Mesenteric fat pad (tissue), 1 donor: ENCODE measurements around the gene STAG1. TPM values are rescaled to one million over a fixed set of nuclear protein-coding genes. Genes with fewer than 3 reads are reported as not detected.
"Not testable (repeated sequence)": the region's sequence is repeated elsewhere in the genome, so short reads cannot be mapped to it uniquely, and the experiment has no call there.

Experiments
- DNase-seq: peaks from one replicate; pipeline ENCODE4 v3.0.0-alpha.2; 2020; ENCODE audit warnings: low spot score
- total RNA-seq: library from RNA; stranded (reverse); fragmentation: NEBNext Ultra II Directional; extraction: Animal tissue kit (Norgen Biotek cat#: 25700); gene quantifications from one replicate; pipeline ENCODE4 v1.2.1, GENCODE V29; 2021
- donor health status: DM: yes; HTN: yes; CAD: no.

Gene STAG1
- total RNA-seq, 1 donor from 2014 or later = 41.8 TPM

- DNase-seq = no peak
Measured at GRCh38 chr3:136708333-136708985, 43.7 kb downstream of the STAG1 start.

- DNase-seq = no peak
Measured at GRCh38 chr3:136703429-136703828, 48.7 kb downstream of the STAG1 start.

DNA sequence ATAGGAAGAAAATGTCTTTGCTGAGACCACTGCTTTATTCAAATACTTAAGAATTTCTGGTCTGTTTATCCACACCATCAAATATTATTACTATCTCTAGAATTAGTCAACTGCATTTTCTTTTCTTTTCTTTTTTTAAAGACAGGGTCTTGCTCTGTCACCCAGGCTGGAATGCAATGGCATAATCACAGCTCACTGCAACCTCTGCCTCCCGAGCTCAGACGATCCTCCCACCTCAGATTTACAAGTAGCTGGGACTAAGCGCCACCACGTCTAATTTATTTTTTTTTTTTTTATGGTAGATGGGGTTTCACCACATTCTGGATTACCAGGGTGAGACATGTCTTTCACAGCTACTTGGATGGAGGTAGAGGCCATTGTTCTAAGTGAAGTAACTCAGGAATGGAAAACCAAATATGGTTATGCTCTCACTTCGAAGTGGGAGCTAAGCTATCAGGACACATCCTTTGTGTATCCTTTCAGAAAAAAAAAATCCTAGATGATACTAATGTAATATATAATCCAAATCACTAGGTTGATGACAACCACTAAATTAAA lies 52.8 kb downstream of the STAG1 start:
- no peak for DNase-seq

GRCh38 chr3:136698361-136698760 lies 53.8 kb downstream of the STAG1 start:
- no peak for DNase-seq

DNA sequence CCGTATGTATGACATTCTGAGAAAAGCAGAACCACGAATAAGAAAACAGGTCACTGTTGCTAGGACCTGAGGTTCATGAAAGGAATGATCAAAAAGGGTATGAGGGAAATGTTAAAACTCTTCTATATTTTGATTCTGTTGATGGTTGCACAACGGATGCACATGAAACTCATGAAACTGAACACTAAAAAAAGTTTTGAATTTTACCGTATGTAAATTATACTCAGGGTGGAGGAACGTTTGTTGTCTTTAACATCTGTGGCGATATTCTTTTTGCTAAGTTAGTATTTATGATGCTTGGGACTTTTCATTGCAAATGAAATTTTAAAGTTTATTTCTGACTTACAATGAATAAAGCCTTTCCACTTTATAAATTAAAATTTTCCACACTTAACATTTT lies 55.4 kb downstream of the STAG1 start:
- no peak for DNase-seq

GRCh38 chr3:136694321-136694720 lies 57.9 kb downstream of the STAG1 start:
- no peak for DNase-seq

GRCh38 chr3:136690599-136690998 lies 61.6 kb downstream of the STAG1 start:
- DNase-seq = no peak

DNA sequence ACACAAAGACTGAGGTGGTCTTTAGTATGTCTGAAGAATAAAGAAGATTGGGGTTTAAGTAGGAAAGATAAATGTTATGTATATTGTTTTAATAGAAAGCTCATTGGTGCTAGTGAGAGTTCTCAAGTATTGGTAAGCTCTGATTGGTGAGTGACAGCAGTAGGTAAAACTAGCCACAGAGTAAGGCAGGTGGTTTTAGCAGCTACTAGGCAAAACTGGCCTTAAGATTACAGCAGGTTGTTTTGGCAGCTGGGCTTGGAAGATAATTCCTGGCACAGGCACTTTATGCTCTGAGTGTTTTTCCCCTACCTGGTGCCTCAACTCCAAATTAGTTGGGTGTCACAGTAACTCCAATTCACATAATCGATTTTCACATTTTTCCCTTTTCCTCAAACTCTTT lies 66.3 kb downstream of the STAG1 start:
- DNase-seq = no peak

DNA sequence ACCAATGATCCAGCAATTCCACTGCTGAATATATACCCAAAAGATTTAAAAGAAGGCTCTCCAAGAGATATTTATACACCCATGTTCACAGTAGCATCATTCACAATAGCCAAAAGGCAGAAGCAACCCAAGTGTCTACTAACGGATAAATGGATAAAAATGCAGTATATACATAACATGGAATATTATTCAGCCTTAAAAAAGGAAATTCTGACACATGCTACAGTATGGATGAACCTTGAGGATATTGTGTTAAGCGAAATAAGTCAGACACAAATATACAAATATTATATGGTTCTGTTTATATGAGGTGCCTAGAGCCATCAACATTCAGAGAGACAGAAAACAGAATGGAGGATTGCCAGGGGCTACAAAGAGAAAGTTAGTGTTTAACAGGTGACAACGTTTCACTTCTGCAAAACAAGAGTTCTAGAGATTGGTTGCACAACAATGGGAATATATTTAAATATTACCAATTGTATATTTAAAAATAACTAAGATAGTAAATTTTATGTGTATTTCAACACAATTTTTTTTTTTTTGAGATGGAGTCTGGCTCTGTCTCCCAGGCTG lies 69.4 kb downstream of the STAG1 start:
- no peak for DNase-seq

DNA sequence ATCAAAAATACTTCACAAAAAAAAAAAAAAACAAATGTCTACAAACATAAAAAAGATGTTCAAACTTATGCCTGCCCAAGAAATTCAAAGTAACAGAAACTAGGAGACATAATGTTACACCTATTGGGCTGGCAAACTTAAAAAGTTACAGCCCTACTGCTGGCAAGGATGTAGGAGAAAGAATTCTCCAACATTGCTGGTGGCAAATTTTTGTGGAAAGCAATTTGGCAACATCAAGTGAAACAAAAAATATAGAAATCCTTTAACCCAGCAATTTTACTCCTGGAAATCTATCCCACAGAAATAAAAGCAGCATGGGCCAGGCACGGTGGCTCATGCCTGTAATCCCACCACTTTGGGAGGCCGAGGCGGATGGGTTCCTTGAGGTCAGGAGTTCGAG lies 73.2 kb downstream of the STAG1 start:
- no peak for DNase-seq

GRCh38 chr3:136676009-136676408 lies 76.2 kb downstream of the STAG1 start:
- DNase-seq = no peak

- no peak for DNase-seq
Measured at GRCh38 chr3:136675150-136675858, 76.9 kb downstream of the STAG1 start.

DNA sequence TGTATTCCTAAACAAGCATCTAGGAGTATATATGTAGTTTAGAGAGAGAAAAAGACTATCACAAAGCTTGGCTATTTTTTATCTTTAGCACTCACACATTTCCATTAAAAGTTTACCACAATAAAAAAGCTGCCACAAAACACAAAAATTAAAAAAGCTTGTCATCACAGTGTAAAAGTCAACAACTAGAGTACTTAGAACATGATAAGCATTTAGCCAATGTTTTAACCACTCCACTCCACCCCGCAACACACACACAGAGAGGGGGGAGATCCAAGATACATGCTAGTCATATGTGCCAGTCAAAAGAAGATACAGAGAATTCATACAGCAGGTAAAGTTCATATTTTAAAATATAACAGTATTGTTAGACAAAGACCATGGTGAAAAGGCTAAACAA lies 79.7 kb downstream of the STAG1 start:
- no peak for DNase-seq

DNA sequence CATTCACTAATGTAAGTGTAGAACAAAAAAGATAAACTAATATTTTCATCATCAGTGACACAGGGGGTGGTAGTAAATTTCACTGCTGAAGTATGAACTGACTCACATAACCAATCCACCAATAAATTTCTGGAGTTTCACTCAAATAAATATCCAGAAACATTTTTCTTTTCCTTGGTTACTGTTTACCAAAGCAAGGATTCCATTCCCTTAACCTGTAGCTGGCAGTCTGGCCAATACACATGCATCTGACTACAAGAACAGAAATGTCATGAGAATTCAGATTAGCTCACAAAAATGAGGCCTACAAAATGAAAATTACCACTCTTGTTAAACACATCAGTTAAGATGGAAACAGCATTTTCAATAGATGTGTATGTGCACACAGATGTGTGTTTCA lies 80.3 kb downstream of the STAG1 start:
- no peak for DNase-seq

DNA sequence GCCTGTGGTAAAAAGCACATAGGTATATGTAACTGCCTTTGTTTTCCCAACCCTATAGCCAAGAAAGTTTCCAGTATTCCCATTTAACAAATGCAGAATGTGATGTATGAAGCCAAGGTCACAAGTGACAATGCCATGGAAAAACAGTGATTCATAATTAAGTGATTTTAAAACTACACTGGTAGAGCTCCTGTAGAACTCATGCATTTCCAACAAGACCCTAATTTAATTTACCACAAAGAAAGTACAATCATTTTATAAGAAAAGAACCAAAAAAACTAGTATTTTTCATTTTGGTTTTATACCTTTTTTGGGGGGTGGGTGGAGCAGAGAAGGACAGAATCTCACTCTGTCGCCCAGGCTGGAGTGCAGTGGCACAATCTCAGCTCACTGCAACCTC lies 82.0 kb downstream of the STAG1 start:
- no peak for DNase-seq

DNA sequence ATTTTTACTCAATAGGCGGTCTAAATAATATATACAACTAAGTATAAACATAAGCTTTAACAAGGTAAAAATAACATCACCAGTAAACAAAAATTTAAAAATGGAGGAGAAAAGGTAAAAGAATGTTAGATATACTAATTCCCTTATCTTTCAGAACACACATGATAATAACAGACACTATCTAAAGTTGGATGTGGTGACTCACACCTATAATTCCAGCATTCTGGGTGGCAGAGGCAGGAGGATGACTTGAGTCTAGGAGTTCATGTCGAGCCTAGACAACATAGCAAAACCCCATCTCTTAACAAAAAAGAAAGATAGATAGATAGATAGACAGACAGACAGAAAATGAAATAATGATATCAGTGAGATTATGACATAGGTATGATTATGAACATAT lies 85.1 kb downstream of the STAG1 start:
- no peak for DNase-seq

- DNase-seq = not testable (repeated sequence)
Measured at GRCh38 chr3:136666301-136666700, 85.9 kb downstream of the STAG1 start.

GRCh38 chr3:136664771-136665170 lies 87.4 kb downstream of the STAG1 start:
- no peak for DNase-seq

DNA sequence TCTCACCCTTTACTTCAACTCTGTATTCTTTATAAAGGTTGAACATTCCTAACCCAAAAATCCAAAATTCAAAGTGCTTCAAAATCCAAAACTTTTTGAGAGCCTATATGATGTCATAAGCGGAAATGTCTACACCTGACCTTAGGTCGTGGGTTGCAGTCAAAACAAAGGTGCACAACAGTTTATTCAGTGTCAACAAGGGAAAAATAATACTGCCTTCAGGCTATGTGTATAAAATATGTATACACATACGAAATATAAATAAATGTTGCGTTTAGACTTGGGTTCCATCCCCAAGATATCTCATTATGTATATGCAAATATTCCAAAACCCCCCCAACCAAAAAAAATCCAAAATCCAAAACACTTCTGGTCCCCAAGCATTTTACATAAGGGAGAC lies 90.9 kb downstream of the STAG1 start:
- no peak for DNase-seq

DNA sequence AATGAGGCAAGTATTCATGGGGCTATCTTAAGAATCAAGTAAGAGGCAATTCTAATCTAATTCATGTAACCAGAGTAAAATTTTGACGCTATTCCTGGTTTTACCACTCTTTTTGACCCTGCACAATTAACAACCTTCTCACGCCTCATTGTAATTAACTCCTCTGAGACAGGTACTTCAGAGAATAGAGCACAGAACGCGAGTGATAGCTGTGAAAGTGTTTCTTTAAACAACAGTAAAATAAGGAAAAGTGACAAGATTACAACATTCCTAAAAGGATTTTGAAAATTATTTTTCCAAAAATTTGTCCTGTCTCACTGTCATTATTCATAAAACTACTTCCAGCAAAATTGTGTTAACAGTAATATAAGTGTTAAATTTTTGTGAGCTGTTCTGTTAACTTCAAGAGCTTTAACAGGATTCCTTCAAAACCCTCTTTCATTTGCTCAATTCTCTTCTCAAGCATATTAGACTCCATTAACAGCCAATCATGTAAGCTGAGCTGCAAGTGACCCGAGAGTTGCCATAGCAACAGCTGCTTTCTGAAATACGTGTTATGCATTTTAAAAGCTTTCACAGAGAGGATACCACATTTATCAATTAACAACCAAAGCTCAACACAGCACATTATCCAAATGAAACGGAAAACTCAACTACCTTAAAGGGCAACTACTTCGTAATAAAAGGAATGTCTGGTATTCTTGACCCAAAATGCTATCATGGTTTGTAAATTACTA lies 93.1 kb downstream of the STAG1 start:
- no peak for DNase-seq

GRCh38 chr3:136657526-136657925 lies 94.7 kb downstream of the STAG1 start:
- no peak for DNase-seq

- no peak for DNase-seq
Measured at GRCh38 chr3:136653628-136654027, 98.5 kb downstream of the STAG1 start.
